H9 (cell line): ENCODE data around the gene ANTXR2. TPM values are rescaled to one million over a fixed set of nuclear protein-coding genes. Genes with fewer than 3 reads are reported as not detected.

Experiments used
- DNase-seq: peaks from one replicate; pipeline ENCODE4 v3.0.0-alpha.2; 2017
- H2AFZ ChIP-seq: one replicate; pipeline ENCODE4 v1.6.1; 2013; ENCODE audit warnings: mild to moderate bottlenecking, low read length, control low read depth, moderate library complexity
- H2AK5ac ChIP-seq: 2 replicates; pipeline ENCODE4 v1.6.1; 2013; ENCODE audit warnings: low read length, control low read depth, mixed read lengths; ENCODE audit not compliant: insufficient read length
- H2BK120ac ChIP-seq: one replicate; pipeline ENCODE4 v1.6.1; 2013; ENCODE audit warnings: low read depth, mild to moderate bottlenecking, low read length, control low read depth, inconsistent platforms; ENCODE audit not compliant: poor library complexity, severe bottlenecking
- H2BK12ac ChIP-seq: 2 replicates; pipeline ENCODE4 v1.6.1; 2013; ENCODE audit warnings: low read length, control low read depth, mixed read lengths, low read depth; ENCODE audit not compliant: insufficient read length
- H2BK15ac ChIP-seq: 2 replicates; pipeline ENCODE4 v1.6.1; 2013; ENCODE audit warnings: low read depth, low read length, control low read depth
- H2BK20ac ChIP-seq: one replicate; pipeline ENCODE4 v1.6.1; 2013; ENCODE audit warnings: low read depth, mild to moderate bottlenecking, low read length, control low read depth, inconsistent platforms; ENCODE audit not compliant: poor library complexity, severe bottlenecking
- H2BK5ac ChIP-seq: 2 replicates; pipeline ENCODE4 v1.6.1; 2013; ENCODE audit warnings: low read length, control low read depth, mixed read lengths; ENCODE audit not compliant: insufficient read length
- H3K14ac ChIP-seq: 2 replicates; pipeline ENCODE4 v1.6.1; 2013; ENCODE audit warnings: low read length, control low read depth; ENCODE audit not compliant: insufficient read depth
- H3K18ac ChIP-seq: 2 replicates; pipeline ENCODE4 v1.6.1; 2013; ENCODE audit warnings: low read depth, mild to moderate bottlenecking, mixed read lengths, low read length, control low read depth; ENCODE audit not compliant: insufficient read length
- H3K23ac ChIP-seq: 2 replicates; pipeline ENCODE4 v1.6.1; 2013; ENCODE audit warnings: low read length, control low read depth, mixed read lengths, low read depth; ENCODE audit not compliant: insufficient read length
- H3K23me2 ChIP-seq: 2 replicates; pipeline ENCODE4 v1.6.1; 2013; ENCODE audit warnings: low read depth, mild to moderate bottlenecking, mixed read lengths, low read length, control low read depth; ENCODE audit not compliant: insufficient read length, poor library complexity, severe bottlenecking
- H3K27ac ChIP-seq: 2 replicates; pipeline ENCODE4 v1.5.1; 2013; ENCODE audit warnings: low read length, control low read depth, mixed read lengths, low read depth; ENCODE audit not compliant: insufficient read length
- H3K27me3 ChIP-seq: 2 replicates; pipeline ENCODE4 v1.6.1; 2013; ENCODE audit warnings: low read length, control low read depth, inconsistent platforms; ENCODE audit not compliant: insufficient read depth
- H3K4ac ChIP-seq: 2 replicates; pipeline ENCODE4 v1.6.1; 2013; ENCODE audit warnings: low read depth, mild to moderate bottlenecking, control low read depth, inconsistent platforms, low read length, moderate library complexity
- H3K4me1 ChIP-seq: 2 replicates; pipeline ENCODE4 v1.6.1; 2013; ENCODE audit warnings: low read length, control low read depth, inconsistent platforms; ENCODE audit not compliant: insufficient read depth
- H3K4me2 ChIP-seq: 2 replicates; pipeline ENCODE4 v1.6.1; 2013; ENCODE audit warnings: low read length, control low read depth, mixed read lengths; ENCODE audit not compliant: insufficient read length, insufficient read depth
- H3K56ac ChIP-seq: 2 replicates; pipeline ENCODE4 v1.6.1; 2013; ENCODE audit warnings: low read depth, mild to moderate bottlenecking, mixed read lengths, low read length, control low read depth; ENCODE audit not compliant: insufficient read length
- H3K79me1 ChIP-seq: 2 replicates; pipeline ENCODE4 v1.6.1; 2013; ENCODE audit warnings: low read depth, mild to moderate bottlenecking, moderate library complexity, low read length, control low read depth, inconsistent platforms; ENCODE audit not compliant: insufficient read depth, poor library complexity, severe bottlenecking
- H3K79me2 ChIP-seq: 2 replicates; pipeline ENCODE4 v1.6.1; 2013; ENCODE audit warnings: low read length, control low read depth, inconsistent platforms; ENCODE audit not compliant: insufficient read depth
- H3K9ac ChIP-seq: 2 replicates; pipeline ENCODE4 v1.6.1; 2013; ENCODE audit warnings: low read length, control low read depth, mixed read lengths; ENCODE audit not compliant: insufficient read length; ENCODE audit errors: extremely low read depth
- H3K9me3 ChIP-seq: one replicate; pipeline ENCODE4 v1.6.1; 2013; ENCODE audit warnings: low read depth, low read length, inconsistent platforms; ENCODE audit not compliant: control insufficient read depth
- H3T11ph ChIP-seq: one replicate; pipeline ENCODE4 v1.6.1; 2013; ENCODE audit warnings: mild to moderate bottlenecking, low read length, control low read depth, inconsistent platforms
- H4K20me1 ChIP-seq: one replicate; pipeline ENCODE4 v1.6.1; 2013; ENCODE audit not compliant: control insufficient read depth, insufficient read length, insufficient read depth
- H4K5ac ChIP-seq: 2 replicates; pipeline ENCODE4 v1.6.1; 2013; ENCODE audit warnings: low read depth, mild to moderate bottlenecking, mixed read lengths, low read length, control low read depth; ENCODE audit not compliant: insufficient read length
- H4K8ac ChIP-seq: replicated peaks from 2 replicates; pipeline ENCODE4 v1.6.1; 2013; ENCODE audit warnings: low read length, control low read depth, mixed read lengths, low read depth; ENCODE audit not compliant: insufficient read length
- H4K91ac ChIP-seq: 2 replicates; pipeline ENCODE4 v1.6.1; 2013; ENCODE audit warnings: low read depth, mild to moderate bottlenecking, moderate library complexity, mixed read lengths, low read length, control low read depth; ENCODE audit not compliant: insufficient read length
- H3K27ac Mint-ChIP-seq, 3 experiments: 2 replicates in 2 of 3; 3 replicates in 1 of 3; pipeline ENCODE4 v1.8.0; 2020 to 2021; ENCODE audit warnings: mixed read lengths in 3 of 3, mild to moderate bottlenecking in 1 of 3, moderate library complexity in 1 of 3
- H3K27me3 Mint-ChIP-seq: 2 replicates; pipeline ENCODE4 v1.8.0; 2021; ENCODE audit warnings: low read depth, mild to moderate bottlenecking, moderate library complexity, mixed read lengths
- H3K36me3 Mint-ChIP-seq, 3 experiments: 2 replicates in 2 of 3; 3 replicates in 1 of 3; pipeline ENCODE4 v1.8.0; 2020 to 2021; ENCODE audit warnings: low read depth in 3 of 3, mixed read lengths in 3 of 3; ENCODE audit not compliant: insufficient read depth in 1 of 3
- H3K4me1 Mint-ChIP-seq, 2 experiments: 2 replicates each; pipeline ENCODE4 v1.8.0; 2020; ENCODE audit warnings: mixed read lengths in 2 of 2
- H3K4me3 Mint-ChIP-seq, 2 experiments: 2 replicates in 1 of 2; 3 replicates in 1 of 2; pipeline ENCODE4 v1.8.0; 2020 to 2021; ENCODE audit warnings: mild to moderate bottlenecking in 2 of 2, mixed read lengths in 2 of 2, moderate library complexity in 1 of 2
- H3K9me3 Mint-ChIP-seq, 2 experiments: 2 replicates in 1 of 2; 3 replicates in 1 of 2; pipeline ENCODE4 v1.8.0; 2020; ENCODE audit warnings: mild to moderate bottlenecking in 2 of 2, mixed read lengths in 2 of 2, moderate library complexity in 1 of 2
- WGBS: extraction: QIAGEN DNeasy Blood & Tissue Kit; methylation state at CpG from one replicate; pipeline ENCODE4 v1.1.7; 2013; ENCODE audit warnings: missing lambda C conversion rate, low lambda C conversion rate, mixed read lengths; ENCODE audit not compliant: insufficient read length; ENCODE audit errors: extremely low coverage; 5-methylcytosine and 5-hydroxymethylcytosine counted together
- total RNA-seq: library from RNA; stranded (reverse); gene quantifications from 2 replicates; pipeline ENCODE4 v1.2.1, GENCODE V29; 2021
- TF ChIP-seq, protein P1 (sequence below): fragments of 200-600 bp; sonication (generic); conservative IDR thresholded peaks from 3 replicates; pipeline ENCODE4 v1.8.0; 2021; ENCODE audit warnings: antibody characterized with exemption, mild to moderate bottlenecking

The ANTXR2 gene
- total RNA-seq, 1 experiment from 2014 or later: 4.7 TPM

DNA sequence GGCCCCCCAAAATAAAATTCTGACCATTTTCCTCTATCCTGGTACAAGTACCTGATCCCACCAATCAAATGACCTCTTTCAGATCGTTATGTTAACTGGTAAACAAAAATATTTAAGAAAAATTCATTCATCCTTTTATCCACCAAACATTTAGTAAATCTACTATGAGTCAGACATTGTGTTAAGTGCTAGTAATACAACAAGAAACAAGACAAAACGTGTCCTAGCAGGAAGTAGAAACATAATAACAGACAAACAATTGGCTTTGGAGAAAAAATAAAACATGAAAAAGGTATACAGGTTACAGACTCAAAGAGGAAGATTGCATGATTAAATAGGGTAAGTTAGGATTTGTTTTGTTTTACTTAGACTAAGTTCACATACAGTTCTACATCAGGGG, 43.7 kb downstream of the ANTXR2 start:
- TF ChIP-seq, protein P1, sequence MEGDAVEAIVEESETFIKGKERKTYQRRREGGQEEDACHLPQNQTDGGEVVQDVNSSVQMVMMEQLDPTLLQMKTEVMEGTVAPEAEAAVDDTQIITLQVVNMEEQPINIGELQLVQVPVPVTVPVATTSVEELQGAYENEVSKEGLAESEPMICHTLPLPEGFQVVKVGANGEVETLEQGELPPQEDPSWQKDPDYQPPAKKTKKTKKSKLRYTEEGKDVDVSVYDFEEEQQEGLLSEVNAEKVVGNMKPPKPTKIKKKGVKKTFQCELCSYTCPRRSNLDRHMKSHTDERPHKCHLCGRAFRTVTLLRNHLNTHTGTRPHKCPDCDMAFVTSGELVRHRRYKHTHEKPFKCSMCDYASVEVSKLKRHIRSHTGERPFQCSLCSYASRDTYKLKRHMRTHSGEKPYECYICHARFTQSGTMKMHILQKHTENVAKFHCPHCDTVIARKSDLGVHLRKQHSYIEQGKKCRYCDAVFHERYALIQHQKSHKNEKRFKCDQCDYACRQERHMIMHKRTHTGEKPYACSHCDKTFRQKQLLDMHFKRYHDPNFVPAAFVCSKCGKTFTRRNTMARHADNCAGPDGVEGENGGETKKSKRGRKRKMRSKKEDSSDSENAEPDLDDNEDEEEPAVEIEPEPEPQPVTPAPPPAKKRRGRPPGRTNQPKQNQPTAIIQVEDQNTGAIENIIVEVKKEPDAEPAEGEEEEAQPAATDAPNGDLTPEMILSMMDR: no peak
- no CpG with 5 or more reads among the region's 2 CpGs for WGBS
- no peak overlapping the region for H3K4me2 ChIP-seq
- H3T11ph ChIP-seq: no peak overlapping the region
- no peaks in the 10 kb centered on the region for H3K4me1 ChIP-seq
- H3K4me1 Mint-ChIP-seq: no peaks in the 10 kb centered on the region
- H4K5ac ChIP-seq: no peak overlapping the region
- no peak overlapping the region for H2AFZ ChIP-seq
- H3K9me3 Mint-ChIP-seq: no peaks in the 10 kb centered on the region
- H3K4me3 Mint-ChIP-seq: no peak overlapping the region
- no peaks in the 10 kb centered on the region for H3K36me3 Mint-ChIP-seq
- H3K9ac ChIP-seq: no peak overlapping the region
- H3K79me2 ChIP-seq: no peaks in the 10 kb centered on the region
- H3K56ac ChIP-seq: no peak overlapping the region
- no peak overlapping the region for H3K18ac ChIP-seq
- H3K14ac ChIP-seq: no peak overlapping the region
- H2BK20ac ChIP-seq: no peak overlapping the region
- H3K4ac ChIP-seq: no peak overlapping the region
- no peak overlapping the region for H2BK12ac ChIP-seq
- no peak overlapping the region for H3K23ac ChIP-seq
- no peaks in the 10 kb centered on the region for H3K9me3 ChIP-seq
- DNase-seq: no peak
- H3K79me1 ChIP-seq: no peaks in the 10 kb centered on the region
- no peak overlapping the region for H4K8ac ChIP-seq
- no peaks in the 10 kb centered on the region for H3K27me3 Mint-ChIP-seq
- H2BK5ac ChIP-seq: no peak overlapping the region
- no peaks in the 10 kb centered on the region for H3K23me2 ChIP-seq
- H4K20me1 ChIP-seq: no peaks in the 10 kb centered on the region
- no peak overlapping the region for H2AK5ac ChIP-seq
- H2BK120ac ChIP-seq: no peak overlapping the region
- no peak overlapping the region for H4K91ac ChIP-seq
- no peak overlapping the region for H2BK15ac ChIP-seq
- no peaks in the 10 kb centered on the region for H3K27me3 ChIP-seq
- no peak overlapping the region for H3K27ac ChIP-seq
- no peak overlapping the region for H3K27ac Mint-ChIP-seq
